ENCODE data around the gene ZNF683. TPM values are rescaled to one million over a fixed set of nuclear protein-coding genes. Genes with fewer than 3 reads are reported as not detected.
A peak's percentile ranks its signal among the peaks of the same experiment; 100 is the strongest.

Gene ZNF683
- total RNA-seq, 2 experiments from 2014 or later = 7.0 to 26.3 TPM

DNA sequence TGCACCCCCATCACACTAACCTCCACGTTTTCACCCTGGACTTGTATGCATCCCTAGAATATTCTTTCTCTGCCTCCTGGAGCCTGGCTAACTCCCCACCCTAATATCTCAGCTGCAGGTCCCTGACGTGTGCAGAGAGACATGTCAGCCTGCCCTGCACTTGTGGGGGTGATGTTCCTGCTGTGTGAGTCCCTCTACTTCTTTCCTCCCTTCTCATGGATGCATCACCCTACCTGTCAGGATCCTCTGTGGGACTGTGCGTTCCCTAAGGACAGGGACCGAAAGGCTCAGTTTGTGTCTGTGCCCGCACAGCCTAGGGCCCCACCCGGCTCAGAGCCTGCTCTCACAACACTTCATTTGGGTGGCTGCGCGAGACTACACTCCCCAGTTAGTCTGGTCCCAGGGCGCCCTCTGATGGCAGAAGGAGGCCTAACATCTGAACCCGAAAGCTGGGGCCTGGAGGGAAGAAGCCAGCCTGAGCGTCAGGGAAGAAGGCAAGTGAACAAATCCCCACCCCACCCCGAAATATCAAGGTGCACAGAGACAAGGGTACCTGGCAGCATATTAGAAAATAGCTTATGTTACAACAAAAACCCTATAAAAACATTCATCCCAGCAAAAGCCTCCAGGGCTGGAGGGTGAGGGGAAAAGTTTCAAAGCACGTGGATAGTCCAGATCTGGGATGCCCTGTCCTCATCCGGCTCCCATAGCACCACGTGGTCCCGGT lies 51.1 kb downstream of the ZNF683 start:
- CTCF ChIA-PET = interaction anchor here (0.6 to 28.6 kb wide), 40 partner anchors 8 to 179 kb away, joined by 3 to 1010 read pairs (median 5); partner anchors contain the start of genes C1orf232, CEP85, DHDDS and SH3BGRL3
- Mint-ChIP-seq H3K4me3 (peak overlapping the region; percentile 73), H3K36me3 (peaks cover 56% of the 10 kb centered on the region), H3K27ac (peak overlapping the region; percentile 95), H3K27me3 (no peaks in the 10 kb centered on the region), H3K4me1 (peaks cover 49% of the 10 kb centered on the region), H3K9me3 (ENCODE audit: low read depth) (no peaks in the 10 kb centered on the region)
- ATAC-seq = peak; percentile 74
- DNase-seq = peak; percentile 97

DNA sequence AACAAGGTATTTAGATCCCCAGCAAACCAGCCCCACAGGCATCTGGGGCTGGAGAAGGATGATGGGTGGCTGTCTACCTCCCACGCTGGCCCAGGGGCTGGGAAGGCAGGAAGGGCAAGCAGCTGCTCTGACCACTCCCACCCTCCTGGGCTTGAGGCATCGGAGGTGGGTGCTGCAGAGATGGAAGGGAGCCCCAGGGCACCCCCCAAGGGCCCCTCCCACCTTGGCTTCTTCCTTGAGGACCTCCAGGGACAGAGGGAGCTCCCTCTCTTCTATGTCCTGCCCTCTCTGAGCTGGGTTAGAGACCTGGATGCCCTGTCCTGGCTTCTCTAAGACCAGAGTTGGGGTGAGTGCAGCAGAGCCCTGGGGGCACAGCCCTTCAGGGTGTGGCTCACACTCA lies 51.7 kb downstream of the ZNF683 start:
- no peak for DNase-seq
- peak; percentile 8 for ATAC-seq
- no peaks in the 10 kb centered on the region for H3K27me3 Mint-ChIP-seq
- H3K4me1 Mint-ChIP-seq = peaks cover 55% of the 10 kb centered on the region
- peak overlapping the region; percentile 97 for H3K4me3 Mint-ChIP-seq
- H3K27ac Mint-ChIP-seq = peak overlapping the region; percentile 95
- no peaks in the 10 kb centered on the region for H3K9me3 Mint-ChIP-seq (ENCODE audit: low read depth)
- CTCF ChIA-PET = interaction anchor here (0.9 to 28.6 kb wide), 26 partner anchors 9 to 277 kb away, joined by 3 to 1010 read pairs (median 6); partner anchors contain the start of genes C1orf232, CEP85, DHDDS and SH3BGRL3
- peaks cover 56% of the 10 kb centered on the region for H3K36me3 Mint-ChIP-seq

DNA sequence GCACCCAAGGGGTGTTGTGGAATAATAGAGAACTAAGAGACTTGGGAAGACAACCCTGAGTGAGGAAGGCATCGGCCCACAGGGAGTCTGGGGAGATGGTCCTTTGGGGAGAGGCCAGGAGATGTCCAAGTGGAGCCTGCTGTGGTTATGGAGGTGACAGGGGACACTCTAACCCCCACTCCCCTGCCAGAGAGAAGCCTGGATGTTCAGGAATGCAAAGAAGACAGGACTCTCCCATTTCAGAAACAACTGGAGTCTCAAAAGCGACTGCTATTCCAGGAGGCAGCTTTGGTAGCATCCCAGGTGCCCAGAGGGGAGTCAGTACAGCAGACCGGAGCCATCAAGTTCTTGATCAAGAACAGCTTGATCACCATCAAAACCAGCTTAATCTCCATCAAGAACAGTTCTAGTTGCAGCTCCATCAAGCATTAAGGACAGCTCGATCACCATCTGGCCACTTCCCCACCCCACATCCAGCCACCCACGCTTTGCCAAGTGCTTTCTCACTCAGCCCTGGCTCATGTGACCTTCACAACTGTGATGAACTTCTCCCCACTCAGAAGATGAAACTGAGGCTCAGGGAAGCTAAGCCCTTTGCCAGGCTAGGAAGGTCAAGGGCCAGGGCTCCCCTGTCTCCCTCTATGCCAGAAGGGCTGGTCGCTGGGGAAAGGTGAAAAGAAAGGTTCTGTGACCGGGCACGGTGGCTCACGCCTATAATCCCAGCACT lies 54.0 kb downstream of the ZNF683 start:
- Mint-ChIP-seq H3K9me3 (ENCODE audit: low read depth) (no peaks in the 10 kb centered on the region), H3K4me3 (peak overlapping the region; percentile 97), H3K36me3 (peaks cover 46% of the 10 kb centered on the region), H3K4me1 (peaks cover 75% of the 10 kb centered on the region), H3K27ac (peak overlapping the region; percentile 69), H3K27me3 (no peaks in the 10 kb centered on the region)
- CTCF ChIA-PET = interaction anchor here (1.0 to 28.6 kb wide), 19 partner anchors 8 to 149 kb away, joined by 3 to 1010 read pairs (median 5); partner anchors contain the start of genes C1orf232, CEP85, SH3BGRL3 and UBXN11
- DNase-seq = peak; percentile 70
- ATAC-seq = no peak

DNA sequence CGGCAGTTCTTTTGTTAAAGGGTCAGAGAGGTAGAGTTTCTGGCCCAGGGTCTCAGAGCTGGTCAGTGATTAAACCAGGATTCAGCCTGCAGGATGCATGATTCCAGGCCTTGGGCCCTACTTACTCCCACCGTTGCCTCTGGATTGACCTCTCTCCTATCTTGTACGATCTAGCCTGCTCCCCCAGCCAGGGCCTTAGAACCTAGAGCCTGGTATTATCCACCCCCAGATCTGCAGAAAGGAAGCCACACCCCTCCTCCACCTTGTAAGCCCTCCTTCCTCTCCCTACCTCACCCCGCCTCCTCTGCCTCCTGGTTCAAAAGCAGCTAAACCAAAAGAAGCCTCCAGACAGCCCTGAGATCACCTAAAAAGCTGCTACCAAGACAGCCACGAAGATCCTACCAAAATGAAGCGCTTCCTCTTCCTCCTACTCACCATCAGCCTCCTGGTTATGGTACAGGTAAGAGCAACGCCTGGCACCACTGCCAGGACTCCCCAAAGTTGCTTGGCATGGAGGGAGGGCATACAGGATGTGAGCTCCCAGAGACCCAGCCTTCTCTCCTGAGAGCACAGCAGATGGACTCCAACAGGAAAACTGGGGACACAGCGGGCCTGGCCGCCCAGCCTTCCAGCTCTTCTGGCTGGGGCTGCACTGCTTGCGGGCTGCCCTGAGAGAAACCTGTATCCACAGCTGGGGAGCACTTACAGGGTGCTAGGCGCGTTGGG lies 54.8 kb downstream of the ZNF683 start, which contains the start of gene CD52:
Gene CD52 (plus strand): TSS at position 347 of the 726 bp plus-strand sequence. CDS start 60 bp downstream, at position 407.
- Mint-ChIP-seq H3K27me3 (no peaks in the 10 kb centered on the region), H3K4me3 (peak within 1 kb of the TSS; percentile 97), H3K4me1 (peaks cover 75% of the 10 kb centered on the region), H3K27ac (peak within 1 kb of the TSS; percentile 74), H3K9me3 (ENCODE audit: low read depth) (no peaks in the 10 kb centered on the region), H3K36me3 (peaks cover 40% of the 10 kb centered on the region)
- peak; percentile 83 for ATAC-seq
- CTCF ChIA-PET = interaction anchor here (0.9 to 28.6 kb wide), 17 partner anchors 7 to 148 kb away, joined by 3 to 1010 read pairs (median 5); partner anchors contain the start of genes C1orf232, CEP85, SH3BGRL3 and UBXN11
- DNase-seq = peak; percentile 92

DNA sequence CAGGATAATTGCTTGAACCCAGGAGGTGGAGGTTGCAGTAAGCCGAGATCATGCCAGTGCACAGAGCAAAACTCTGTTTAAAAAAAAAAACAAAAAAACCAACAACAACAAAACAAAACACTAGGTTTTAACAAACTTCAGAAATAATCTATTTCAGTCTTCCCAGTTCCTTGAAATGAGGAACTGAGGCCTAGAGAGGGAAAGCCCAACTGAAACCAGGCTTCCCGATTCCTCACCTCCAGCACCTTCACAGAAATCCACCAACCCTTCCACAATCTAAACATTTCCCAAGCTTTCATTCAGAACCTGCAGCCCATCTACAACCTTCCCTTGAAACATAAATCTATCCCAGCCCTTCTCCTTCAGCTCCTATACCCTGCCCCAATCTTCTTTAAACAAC lies 55.4 kb downstream of the ZNF683 start:
- ATAC-seq = no peak
- DNase-seq = no peak
- H3K27me3 Mint-ChIP-seq = no peaks in the 10 kb centered on the region
- H3K4me3 Mint-ChIP-seq = peak overlapping the region; percentile 97
- H3K27ac Mint-ChIP-seq = peak overlapping the region; percentile 69
- no peaks in the 10 kb centered on the region for H3K9me3 Mint-ChIP-seq (ENCODE audit: low read depth)
- CTCF ChIA-PET = interaction anchor here (0.9 to 28.6 kb wide), 8 partner anchors 9 to 83 kb away, joined by 3 to 1010 read pairs (median 7); partner anchors contain the start of genes CEP85, SH3BGRL3 and UBXN11
- H3K36me3 Mint-ChIP-seq = peaks cover 34% of the 10 kb centered on the region
- peaks cover 70% of the 10 kb centered on the region for H3K4me1 Mint-ChIP-seq

DNA sequence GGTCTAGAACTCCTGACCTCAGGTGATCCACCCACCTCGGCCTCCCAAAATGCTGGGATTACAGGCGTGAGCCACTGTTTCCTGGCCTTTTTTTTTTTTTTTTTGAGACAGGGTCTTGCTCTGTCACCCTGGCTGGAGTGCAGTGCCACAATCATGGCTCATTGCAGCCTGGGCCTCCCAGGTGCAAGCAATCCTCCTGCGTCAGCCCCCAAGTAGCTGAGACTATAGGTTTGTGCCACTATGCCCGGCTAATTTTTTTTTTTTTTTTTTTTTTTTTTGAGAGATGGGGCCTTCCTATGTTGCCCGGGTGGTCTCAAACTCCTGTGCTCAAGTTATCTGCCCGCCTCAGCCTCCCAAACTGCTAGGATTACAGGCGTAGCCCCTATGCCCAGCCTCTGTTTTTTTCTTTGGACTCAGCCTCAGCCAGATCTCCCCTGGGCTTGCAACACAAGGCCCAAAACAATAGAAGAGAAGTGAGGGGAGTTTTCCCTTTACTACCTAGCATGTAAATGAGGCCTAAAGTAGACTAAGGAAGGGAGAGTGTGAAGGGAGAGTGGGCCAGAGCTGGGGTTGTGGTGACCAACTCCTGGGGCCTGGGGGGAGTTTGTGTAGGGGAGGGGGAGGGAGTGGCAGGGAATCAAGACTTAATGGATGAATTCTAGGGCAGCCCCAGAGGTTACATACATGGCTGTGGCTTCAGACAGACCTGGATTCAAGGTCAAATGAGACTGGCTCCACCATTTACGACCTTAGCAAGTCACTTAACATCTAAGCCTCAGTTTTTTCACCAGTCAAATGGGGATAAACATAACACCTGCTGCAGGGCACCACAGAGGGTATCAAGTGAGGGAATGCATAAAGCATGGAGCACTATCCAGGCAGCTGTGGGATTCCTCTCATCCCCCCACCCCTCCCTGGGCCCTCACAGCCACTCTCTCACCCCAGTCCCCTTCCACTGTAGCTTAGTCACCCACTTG lies 56.4 kb downstream of the ZNF683 start:
- ATAC-seq (no peak), DNase-seq (no peak)
- Mint-ChIP-seq H3K36me3 (peaks cover 27% of the 10 kb centered on the region), H3K27ac (peak overlapping the region; percentile 77), H3K4me1 (peaks cover 67% of the 10 kb centered on the region), H3K27me3 (no peaks in the 10 kb centered on the region), H3K9me3 (ENCODE audit: low read depth) (no peaks in the 10 kb centered on the region), H3K4me3 (no peak overlapping the region)
- CTCF ChIA-PET = interaction anchor here (1.1 to 28.6 kb wide), 10 partner anchors 8 to 171 kb away, joined by 3 to 1010 read pairs (median 8); partner anchors contain the start of genes CEP85, SH3BGRL3 and UBXN11

DNA sequence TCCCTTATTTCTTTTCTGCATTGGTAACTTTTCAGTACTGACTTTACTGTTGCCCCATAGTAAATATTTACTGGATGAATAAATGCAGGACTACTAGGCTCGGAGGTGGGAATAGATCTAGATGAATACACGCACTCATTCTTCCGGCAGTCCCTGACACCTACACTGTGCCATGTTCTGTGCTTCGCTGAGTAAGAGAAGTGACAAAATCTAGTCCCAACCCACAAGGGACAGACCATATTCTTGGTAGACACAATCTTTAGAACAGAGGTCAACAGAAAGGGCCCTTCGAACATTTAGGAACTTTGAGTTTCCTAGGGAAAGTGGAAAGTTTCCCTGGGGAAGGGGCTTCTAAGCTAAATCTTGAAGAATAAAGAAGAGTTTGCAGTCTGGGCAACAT lies 58.0 kb downstream of the ZNF683 start:
- Mint-ChIP-seq H3K9me3 (ENCODE audit: low read depth) (no peaks in the 10 kb centered on the region), H3K27ac (peak overlapping the region; percentile 58), H3K4me1 (peaks cover 53% of the 10 kb centered on the region), H3K36me3 (peaks cover 18% of the 10 kb centered on the region), H3K4me3 (no peak overlapping the region), H3K27me3 (no peaks in the 10 kb centered on the region)
- no peak for ATAC-seq
- CTCF ChIA-PET = interaction anchor here (1.1 to 28.6 kb wide), 10 partner anchors 8 to 169 kb away, joined by 3 to 1010 read pairs (median 6); partner anchors contain the start of genes CEP85, SH3BGRL3 and UBXN11
- DNase-seq = no peak

Other genes with a start within 250 kb of the ZNF683 start
- not detected for gene FAM110D, start 213.7 kb downstream of the ZNF683 start, total RNA-seq
- gene C1orf232, start 203.8 kb downstream of the ZNF683 start, total RNA-seq = not detected
- gene ZNF593, start 202.8 kb downstream of the ZNF683 start, total RNA-seq = 10 to 100 TPM; 40.1 to 48.1 TPM
- not detected for gene ZNF593OS, start 200.9 kb downstream of the ZNF683 start, total RNA-seq
- gene CNKSR1, start 195.3 kb downstream of the ZNF683 start, total RNA-seq = 1 to 10 TPM; 1.4 to 1.5 TPM
- under 1 TPM in 1 of 2 experiments, not detected in 1; 0.15 TPM for gene CATSPER4, start 182.1 kb downstream of the ZNF683 start, total RNA-seq
- 10 to 100 TPM; 42.0 to 56.3 TPM for gene CEP85, start 138.6 kb downstream of the ZNF683 start, total RNA-seq
- 100 to 1,000 TPM; 562 to 632 TPM for gene SH3BGRL3, start 92.7 kb downstream of the ZNF683 start, total RNA-seq
- 10 to 100 TPM; 27.7 to 39.3 TPM for gene UBXN11, start 66.1 kb downstream of the ZNF683 start, total RNA-seq
- 100 to 1,000 TPM; 951 to 971 TPM for gene CD52, start 54.8 kb downstream of the ZNF683 start, total RNA-seq
- gene CRYBG2, start 18.6 kb downstream of the ZNF683 start, total RNA-seq = 1 to 10 TPM; 5.7 to 8.6 TPM
- not detected for gene LIN28A, start 38.1 kb upstream of the ZNF683 start, total RNA-seq
- gene DHDDS, start 59.6 kb upstream of the ZNF683 start, total RNA-seq = 10 to 100 TPM; 49.2 to 54.0 TPM
- gene HMGN2, start 99.7 kb upstream of the ZNF683 start, total RNA-seq = 100 to 1,000 TPM; 743 to 915 TPM
- gene RPS6KA1, start 157.0 kb upstream of the ZNF683 start, total RNA-seq = 100 to 1,000 TPM; 158 to 181 TPM